ENCODE results near the gene BLVRB.
"Not testable (repeated sequence)": the region's sequence is repeated elsewhere in the genome, so short reads cannot be mapped to it uniquely, and the experiment has no call there.

BLVRB gene

GRCh38 chr19:40421993-40422747 lies 43.4 kb downstream of the BLVRB start:
- DNase-seq, result no peak

DNA sequence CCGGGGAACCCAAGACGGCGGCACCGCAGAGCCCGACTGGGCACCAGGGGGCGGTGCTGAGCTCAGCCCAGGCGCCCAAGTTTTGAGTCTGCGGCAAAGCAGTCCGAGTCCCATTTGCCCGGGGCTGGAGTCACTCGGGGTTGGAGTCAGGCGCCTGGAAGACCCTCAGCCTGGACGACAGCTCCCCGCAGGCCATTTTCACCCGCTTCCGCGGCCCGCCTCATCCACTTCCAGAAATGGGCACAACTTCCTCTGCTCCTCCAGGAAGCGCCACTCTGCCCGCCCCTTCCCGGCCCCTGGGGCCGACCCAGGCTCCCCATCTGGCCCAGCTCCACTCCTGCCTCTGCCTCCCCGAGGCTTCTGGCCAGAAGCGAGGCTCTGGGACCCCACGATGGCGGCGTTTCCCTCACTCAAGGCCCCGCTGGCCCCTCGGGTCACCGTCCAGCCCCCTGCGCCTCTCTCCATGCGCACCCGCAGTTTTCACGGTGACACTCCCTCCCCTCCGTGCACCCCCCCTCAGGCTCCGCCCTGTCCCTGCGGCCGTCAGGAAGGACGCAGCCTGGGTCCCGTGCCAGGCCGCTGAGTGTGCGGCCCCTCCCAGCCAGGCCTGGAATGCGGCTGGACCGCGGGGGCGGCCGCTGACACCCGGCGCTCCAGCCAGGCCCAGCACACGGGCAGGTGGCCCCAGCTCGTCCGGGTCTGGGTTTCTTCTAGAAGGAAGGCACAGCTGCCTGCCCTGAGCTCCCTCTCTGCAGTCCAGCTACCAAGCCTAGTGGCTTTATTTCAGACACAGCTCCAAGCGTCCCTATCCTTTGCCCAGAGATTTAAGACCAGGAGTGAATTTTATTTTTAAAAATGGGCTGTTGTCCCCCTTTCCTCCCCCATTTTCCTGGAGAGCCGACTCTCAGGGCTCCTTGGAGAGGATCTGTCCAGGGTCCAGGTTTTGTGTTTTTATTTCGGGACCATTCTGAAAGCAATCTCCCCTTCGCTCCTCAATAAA lies 44.5 kb downstream of the BLVRB start:
- peak; percentile 77 to 85 for DNase-seq

- DNase-seq, result no peak
Measured at GRCh38 chr19:40420451-40420765, 45.1 kb downstream of the BLVRB start.

GRCh38 chr19:40419780-40420179 lies 45.8 kb downstream of the BLVRB start:
- DNase-seq, result no peak

GRCh38 chr19:40419066-40419612 lies 46.4 kb downstream of the BLVRB start:
- no peak for DNase-seq

DNA sequence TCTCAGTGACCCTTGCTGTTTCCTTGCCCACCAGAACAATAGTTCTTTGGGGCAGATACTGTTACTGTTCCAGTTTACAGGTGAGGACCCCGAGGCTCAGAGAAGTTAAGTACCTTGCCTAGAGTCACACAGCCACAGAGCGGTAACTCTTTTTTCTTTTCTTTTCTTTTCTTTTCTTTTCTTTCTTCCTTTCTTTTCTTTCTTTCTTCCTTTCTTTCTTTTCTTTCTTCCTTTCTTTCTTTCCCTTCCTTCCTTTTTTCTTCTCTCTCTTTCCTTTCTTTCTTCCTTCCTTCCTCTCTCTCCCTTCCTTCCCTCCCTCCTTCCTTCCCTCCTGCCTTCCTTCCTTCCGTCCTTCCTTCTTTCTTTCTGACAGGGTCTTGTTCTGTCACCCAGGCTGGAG lies 47.5 kb downstream of the BLVRB start:
- DNase-seq, result no peak

DNA sequence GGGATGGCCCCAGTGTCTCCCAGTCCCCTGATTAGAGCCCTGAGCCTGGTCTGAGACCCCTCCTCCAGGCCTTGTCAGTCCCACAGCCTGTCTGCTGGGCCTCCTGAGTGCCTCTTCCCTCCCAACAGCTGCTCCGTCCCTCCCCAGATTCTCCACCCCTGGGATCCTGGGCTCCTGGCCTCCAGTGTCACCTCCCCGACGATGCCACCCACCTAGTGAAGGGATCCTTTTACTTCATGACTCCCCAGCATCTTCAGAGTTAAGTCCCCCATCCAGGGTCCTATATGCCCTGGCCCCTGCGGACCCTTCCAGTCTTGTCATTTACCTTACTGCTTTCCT lies 47.9 kb downstream of the BLVRB start:
- DNase-seq, result no peak

- DNase-seq, result no peak
Measured at GRCh38 chr19:40416918-40417642, 48.5 kb downstream of the BLVRB start.

DNA sequence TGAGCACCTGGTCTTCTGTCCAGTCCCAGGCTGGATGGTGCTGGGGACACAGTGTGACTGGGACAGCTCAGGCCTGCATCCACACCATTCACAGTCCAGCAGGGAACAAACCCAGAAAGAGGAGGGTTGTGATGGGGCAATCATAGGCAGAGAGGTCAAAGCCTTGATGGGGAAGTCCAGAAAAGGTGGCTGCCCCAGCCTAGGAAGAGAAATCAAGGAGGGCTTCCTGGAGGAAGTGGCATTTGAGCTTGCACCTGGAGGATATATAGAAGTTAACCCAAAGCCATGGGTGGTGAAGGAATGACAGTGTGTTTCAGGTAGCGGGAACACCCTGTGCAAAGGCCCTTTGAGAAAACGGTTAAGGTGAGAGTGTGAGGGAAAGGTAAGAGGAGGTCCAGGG lies 49.8 kb downstream of the BLVRB start:
- no peak for DNase-seq

- no peak for DNase-seq
Measured at GRCh38 chr19:40414542-40415535, 50.7 kb downstream of the BLVRB start.

DNA sequence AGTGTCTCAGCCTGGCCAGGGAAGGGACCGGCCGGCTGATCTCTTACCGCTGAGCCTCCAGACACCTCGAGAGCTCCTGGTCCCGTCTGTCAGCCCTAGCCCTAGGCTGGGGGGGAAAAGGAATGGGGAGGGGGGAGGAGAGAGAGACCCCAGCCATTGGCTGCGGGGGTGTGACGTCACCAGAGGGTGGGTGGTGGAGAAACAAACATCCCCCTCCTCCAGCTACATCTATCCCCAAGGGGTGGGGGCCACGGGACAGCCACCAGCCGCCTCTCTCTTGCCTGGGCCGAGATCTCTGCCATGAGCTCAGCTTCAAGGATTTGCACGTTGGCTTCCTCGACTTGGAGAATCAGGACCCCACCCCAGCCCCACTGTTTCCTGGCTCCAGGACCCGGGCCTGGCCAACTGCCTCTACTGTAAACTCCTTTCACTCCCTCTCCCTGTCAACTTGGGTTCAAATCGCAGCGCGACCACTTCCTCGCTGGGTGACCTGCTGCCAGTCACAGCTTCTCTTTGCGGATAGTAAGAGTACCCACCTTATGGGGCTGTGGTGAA lies 52.2 kb downstream of the BLVRB start, which contains the start of gene PRX:
TSS of gene PRX (minus strand) at position 88 of the 555 bp plus-strand sequence. CDS start 5,446 bp downstream, outside the sequence.
- no peak for DNase-seq

DNA sequence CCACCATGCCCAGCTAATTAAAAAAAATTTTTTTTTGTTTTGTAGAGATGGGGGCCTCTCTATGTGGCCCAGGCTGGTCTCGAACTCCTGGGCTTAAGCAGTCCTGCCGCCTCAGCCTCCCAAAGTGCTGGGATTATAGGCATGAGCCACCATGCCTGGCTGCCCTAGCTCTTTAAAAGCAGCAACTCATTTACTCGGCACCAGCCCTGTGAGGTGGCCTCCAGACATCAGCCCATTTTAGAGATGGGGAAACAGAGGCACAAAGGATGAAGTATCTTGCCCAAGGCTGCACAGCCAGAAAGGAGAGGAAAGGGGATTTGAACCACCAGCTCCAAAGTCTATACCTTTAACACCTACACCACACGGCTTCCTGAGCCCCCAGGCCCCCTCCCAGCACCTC lies 52.7 kb downstream of the BLVRB start:
- DNase-seq, result no peak

DNA sequence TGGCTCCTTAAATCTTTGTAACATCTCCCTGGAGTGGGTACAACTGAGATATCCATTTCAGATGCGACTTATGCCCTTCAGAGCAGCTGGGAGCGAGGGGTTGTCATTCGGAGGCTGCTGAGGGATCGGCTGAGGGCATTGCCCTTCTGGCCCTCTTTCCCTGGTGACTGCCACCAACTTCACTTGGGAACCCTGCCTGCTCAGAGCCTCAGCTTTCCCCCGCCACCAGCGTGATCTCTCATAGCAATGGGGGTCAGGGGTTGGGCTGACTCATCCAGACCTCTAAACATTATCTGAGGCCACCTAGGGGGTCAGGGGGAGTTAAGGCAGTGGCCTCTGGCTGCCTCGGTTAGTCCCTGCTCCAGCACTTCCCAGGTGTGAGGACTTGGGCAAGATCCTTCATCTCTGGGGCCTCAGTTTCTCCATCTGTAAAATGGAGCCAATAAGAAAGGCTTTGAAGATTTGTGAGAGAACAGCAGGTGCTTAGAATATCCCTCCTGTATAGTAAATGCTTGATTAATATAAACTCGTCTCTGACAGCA lies 53.5 kb downstream of the BLVRB start:
- DNase-seq, result no peak

DNA sequence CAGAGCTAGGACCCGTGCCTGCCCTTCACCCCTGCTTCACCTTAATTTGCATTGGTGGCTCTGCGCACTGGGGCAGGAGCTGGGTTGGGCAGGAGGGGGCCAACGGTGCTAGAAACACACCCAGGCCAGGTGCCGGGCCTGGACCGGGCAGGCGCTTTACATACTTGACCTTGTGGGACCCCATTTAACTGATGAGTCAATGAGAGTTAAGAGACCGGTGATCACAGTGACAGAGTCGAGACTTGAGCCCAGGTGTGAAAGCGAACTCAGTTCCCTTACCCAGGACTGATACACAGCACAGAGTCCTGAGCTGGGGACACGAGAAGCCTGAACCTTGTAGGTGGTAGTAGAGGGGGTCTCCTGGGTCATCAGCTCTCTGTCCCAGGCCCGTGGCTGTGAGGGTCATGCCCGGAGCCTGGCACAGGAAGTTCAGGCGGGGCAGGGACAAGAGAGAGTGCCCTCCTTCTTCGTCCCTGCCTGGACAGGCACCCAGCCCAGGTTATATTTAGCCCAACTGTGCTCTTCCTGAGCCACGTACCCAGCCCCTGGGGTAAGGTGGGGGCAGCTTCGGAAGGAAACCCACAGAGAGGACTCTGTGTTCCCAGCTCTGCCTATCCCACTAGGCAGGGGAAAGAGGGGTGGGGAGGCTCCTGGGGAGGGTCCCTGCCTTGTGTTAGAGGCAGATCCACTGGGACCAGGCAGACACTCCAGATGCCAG lies 54.3 kb downstream of the BLVRB start:
- DNase-seq, result no peak

DNA sequence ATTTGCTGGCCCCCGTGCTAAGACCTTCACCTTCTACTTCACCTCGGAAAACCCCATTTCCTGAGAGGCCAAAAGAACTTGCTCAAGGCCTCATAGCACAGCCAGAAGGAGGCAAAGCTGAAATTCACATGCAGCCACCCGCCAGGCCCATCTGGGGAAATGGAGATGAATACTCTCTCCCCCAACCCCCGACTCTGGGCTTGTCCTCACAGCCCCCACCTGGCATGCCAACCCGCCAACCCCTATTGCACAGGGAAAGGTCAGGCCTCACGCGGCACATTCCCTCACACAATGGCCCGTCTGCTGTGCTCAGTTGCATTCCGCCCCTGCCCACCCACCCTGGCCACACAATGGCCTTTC lies 55.5 kb downstream of the BLVRB start:
- no peak for DNase-seq

GRCh38 chr19:40408598-40408925 lies 57.0 kb downstream of the BLVRB start:
- not testable (repeated sequence) for DNase-seq

DNA sequence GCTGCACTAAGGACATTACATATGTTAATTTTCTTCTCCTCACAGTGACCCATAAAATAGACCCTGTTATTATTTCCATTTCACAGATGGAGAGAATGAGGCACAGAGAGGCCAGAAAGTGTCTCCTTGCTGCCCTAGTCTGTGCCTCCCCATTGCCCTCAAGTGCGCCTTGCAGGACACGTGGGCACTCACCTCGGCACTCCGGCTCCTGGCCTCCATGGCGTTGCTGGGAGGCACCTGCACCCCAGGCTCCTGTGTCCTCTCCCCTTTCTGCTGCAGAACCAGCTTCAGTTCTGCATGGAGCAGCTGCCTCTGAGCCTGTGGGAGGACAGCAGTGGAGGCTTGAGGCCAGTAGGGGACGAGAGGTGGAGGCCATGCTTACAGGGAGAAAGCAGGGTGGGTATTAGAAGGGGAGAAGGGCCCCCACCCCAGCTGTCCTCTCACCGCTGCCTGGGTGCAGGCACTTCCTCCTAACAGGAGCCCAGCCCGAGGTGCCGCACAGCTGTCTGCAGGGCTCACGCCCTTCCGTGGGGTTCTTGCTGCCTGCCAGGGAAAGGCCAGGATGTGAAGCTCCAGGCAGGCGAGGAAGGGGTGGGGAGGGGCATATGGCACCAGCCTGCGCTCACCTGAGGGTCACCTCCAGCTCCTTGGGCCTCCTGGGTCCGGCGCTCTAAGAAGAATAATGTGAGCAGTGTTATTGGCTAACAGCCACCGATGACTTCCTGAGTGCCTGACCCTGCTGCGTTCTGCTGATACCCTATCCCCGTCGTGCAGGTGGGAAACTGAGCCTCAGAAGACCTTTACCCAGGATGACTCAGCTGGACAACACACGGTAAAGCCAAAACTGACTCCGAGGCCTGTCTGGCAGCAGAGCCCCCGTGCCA lies 57.6 kb downstream of the BLVRB start:
- DNase-seq, result no peak

DNA sequence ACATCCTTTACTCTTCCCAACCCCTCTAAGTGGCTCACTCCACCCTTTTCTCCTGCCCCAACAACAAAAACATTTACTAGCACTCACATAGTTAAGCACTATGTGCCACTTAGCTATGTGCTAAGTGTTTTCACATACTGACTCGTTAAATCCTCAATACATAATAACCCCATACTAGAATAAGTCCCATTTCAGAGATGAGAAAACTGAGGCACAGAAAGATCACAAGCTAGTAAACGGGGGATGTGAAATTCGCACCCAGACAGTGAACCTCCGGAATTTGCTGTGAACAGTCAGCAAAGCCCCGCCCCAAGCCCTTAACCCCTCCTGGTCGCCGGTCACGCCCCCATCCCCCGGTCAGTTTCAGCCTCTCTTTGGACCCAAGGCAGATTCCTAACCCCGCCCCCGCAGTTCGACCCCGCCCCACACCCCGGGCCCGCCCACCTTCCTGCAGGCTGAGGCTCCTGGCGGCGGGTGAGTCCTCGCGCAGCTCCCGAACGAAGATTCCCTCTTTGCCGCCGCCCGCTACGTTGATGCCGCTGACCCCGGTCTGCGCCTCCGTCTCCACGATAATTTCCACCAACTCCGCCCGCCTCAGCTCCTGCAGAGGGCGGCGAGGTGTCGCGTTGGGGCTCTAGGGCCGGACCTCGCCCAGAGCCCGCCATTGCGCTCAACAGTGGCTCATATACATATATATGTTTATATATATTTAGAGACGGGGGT lies 62.1 kb downstream of the BLVRB start:
- DNase-seq, result peak; percentile 86 to 88

- no peak for DNase-seq
Measured at GRCh38 chr19:40400559-40400958, 65.0 kb downstream of the BLVRB start.
